ENCODE results near the gene CACNB4. TPM values are rescaled to one million over a fixed set of nuclear protein-coding genes. Genes with fewer than 3 reads are reported as not detected.

Gene CACNB4
- polyA plus RNA-seq, 1 donor from 2014 or later = 29.0 TPM

DNA sequence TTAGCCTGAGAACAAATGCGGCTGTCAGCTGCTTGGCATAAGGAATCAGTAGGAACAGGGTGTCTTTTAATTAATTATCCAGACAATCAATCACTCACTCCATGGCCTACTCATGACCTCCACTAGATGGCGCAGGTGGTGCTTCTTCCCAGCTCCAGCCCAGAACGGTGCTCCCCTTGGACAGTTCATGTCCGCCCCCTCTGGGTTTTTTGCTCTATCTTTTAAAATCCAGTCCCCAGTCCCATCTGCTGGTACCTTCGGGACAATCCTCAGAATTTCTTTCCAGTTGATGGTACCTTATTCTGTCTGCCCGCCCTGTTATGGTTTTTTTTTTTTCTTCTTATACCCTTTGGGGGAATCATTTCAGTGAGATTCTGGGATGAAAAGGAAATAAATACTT, 99.8 kb downstream of the CACNB4 start:
- Histone ChIP-seq H3K27ac (ENCODE audit: low read length) (no peak overlapping the region), H4K20me1 (ENCODE audit: insufficient read depth) (no peaks in the 10 kb centered on the region), H3K9ac (ENCODE audit: low read length) (no peak overlapping the region), H3K9me3 (ENCODE audit: low read length) (no peaks in the 10 kb centered on the region), H3F3A (ENCODE audit: insufficient read depth, low read length, poor library complexity, severe bottlenecking) (no peaks in the 10 kb centered on the region), H3K79me2 (replicated peaks; ENCODE audit: insufficient read depth, low read length) (no peaks in the 10 kb centered on the region), H3K9me2 (ENCODE audit: insufficient read depth, low read length) (no peaks in the 10 kb centered on the region), H3K27me3 (ENCODE audit: insufficient read depth, low read depth, low read length) (no peaks in the 10 kb centered on the region), H2AFZ (ENCODE audit: low read depth, low read length) (no peak overlapping the region), H3K36me3 (ENCODE audit: insufficient read depth, low read length) (no peaks in the 10 kb centered on the region), H3K4me2 (ENCODE audit: low read length) (no peak overlapping the region), H3K4me3 (ENCODE audit: low read length) (no peak overlapping the region)
- peak; percentile 38 for TF ChIP-seq SMC3 (conservative IDR thresholded peaks at IDR 0.05; ENCODE audit: poor library complexity)
- no peak for TF ChIP-seq EZH2 (IDR thresholded peaks at IDR 0.05; ENCODE audit: borderline replicate concordance, insufficient read depth, low read length, poor library complexity, severe bottlenecking)
- TF ChIP-seq EP300 (conservative IDR thresholded peaks at IDR 0.05; ENCODE audit: poor library complexity, severe bottlenecking) = no peak
- TF ChIP-seq, protein P1, sequence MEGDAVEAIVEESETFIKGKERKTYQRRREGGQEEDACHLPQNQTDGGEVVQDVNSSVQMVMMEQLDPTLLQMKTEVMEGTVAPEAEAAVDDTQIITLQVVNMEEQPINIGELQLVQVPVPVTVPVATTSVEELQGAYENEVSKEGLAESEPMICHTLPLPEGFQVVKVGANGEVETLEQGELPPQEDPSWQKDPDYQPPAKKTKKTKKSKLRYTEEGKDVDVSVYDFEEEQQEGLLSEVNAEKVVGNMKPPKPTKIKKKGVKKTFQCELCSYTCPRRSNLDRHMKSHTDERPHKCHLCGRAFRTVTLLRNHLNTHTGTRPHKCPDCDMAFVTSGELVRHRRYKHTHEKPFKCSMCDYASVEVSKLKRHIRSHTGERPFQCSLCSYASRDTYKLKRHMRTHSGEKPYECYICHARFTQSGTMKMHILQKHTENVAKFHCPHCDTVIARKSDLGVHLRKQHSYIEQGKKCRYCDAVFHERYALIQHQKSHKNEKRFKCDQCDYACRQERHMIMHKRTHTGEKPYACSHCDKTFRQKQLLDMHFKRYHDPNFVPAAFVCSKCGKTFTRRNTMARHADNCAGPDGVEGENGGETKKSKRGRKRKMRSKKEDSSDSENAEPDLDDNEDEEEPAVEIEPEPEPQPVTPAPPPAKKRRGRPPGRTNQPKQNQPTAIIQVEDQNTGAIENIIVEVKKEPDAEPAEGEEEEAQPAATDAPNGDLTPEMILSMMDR (IDR thresholded peaks at IDR 0.05; ENCODE audit: poor library complexity, severe bottlenecking) = peak; percentile 53
- TF ChIP-seq TAF1 (IDR thresholded peaks at IDR 0.05; ENCODE audit: low read depth) = no peak
- TF ChIP-seq POLR2AphosphoS5 (IDR thresholded peaks at IDR 0.05) = no peak
- no peak for TF ChIP-seq MXI1 (conservative IDR thresholded peaks at IDR 0.05; ENCODE audit: poor library complexity, severe bottlenecking)
- TF ChIP-seq, protein P2, sequence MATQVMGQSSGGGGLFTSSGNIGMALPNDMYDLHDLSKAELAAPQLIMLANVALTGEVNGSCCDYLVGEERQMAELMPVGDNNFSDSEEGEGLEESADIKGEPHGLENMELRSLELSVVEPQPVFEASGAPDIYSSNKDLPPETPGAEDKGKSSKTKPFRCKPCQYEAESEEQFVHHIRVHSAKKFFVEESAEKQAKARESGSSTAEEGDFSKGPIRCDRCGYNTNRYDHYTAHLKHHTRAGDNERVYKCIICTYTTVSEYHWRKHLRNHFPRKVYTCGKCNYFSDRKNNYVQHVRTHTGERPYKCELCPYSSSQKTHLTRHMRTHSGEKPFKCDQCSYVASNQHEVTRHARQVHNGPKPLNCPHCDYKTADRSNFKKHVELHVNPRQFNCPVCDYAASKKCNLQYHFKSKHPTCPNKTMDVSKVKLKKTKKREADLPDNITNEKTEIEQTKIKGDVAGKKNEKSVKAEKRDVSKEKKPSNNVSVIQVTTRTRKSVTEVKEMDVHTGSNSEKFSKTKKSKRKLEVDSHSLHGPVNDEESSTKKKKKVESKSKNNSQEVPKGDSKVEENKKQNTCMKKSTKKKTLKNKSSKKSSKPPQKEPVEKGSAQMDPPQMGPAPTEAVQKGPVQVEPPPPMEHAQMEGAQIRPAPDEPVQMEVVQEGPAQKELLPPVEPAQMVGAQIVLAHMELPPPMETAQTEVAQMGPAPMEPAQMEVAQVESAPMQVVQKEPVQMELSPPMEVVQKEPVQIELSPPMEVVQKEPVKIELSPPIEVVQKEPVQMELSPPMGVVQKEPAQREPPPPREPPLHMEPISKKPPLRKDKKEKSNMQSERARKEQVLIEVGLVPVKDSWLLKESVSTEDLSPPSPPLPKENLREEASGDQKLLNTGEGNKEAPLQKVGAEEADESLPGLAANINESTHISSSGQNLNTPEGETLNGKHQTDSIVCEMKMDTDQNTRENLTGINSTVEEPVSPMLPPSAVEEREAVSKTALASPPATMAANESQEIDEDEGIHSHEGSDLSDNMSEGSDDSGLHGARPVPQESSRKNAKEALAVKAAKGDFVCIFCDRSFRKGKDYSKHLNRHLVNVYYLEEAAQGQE (IDR thresholded peaks at IDR 0.05; ENCODE audit: borderline replicate concordance) = no peak
- no peak for TF ChIP-seq RAD21 (conservative IDR thresholded peaks at IDR 0.05)

DNA sequence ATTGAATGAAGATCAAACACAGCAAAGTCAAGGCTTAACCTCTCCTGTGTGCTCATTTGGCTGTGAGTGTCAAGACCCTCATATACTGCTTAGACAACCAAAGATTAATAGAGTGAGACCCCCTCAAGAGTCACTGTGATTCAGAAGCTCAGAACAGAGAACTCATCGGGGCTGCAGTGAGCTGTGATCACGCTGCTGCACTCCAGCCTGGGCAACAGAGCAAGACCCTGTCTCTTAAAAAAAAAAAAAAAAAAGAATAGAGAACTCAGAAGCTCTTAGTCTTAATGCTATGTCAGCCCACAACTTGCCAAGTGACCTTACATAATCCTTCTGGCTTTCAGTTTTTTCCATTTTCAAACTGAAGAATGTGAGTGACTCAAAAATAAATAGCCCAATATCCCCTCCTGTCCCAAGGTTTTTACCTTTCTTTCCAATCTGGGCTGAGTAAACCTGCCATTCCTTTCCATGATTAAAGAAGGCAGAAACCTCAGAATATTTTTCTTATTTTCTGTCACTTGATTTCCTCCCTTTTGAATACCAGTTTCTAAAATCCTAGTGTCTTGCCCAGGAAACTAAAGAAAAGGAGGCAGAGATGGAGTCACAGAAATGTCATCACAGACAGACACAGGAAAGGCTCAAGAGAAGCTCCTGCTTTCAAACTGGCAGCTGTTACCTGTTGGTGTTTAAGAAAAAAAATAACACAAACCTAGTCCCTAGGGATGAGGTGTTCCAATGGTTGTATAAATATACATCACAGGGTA, 102.4 kb downstream of the CACNB4 start:
- no peaks in the 10 kb centered on the region for H3K36me3 ChIP-seq (ENCODE audit: insufficient read depth, low read length)
- H3F3A ChIP-seq (ENCODE audit: insufficient read depth, low read length, poor library complexity, severe bottlenecking) = no peaks in the 10 kb centered on the region
- no peak overlapping the region for H2AFZ ChIP-seq (ENCODE audit: low read depth, low read length)
- H3K79me2 ChIP-seq (replicated peaks; ENCODE audit: insufficient read depth, low read length) = no peaks in the 10 kb centered on the region
- no peak overlapping the region for H3K4me2 ChIP-seq (ENCODE audit: low read length)
- TF ChIP-seq, protein P2 (IDR thresholded peaks at IDR 0.05; ENCODE audit: borderline replicate concordance) = no peak
- no peak for TF ChIP-seq POLR2AphosphoS5 (IDR thresholded peaks at IDR 0.05)
- no peak for TF ChIP-seq TAF1 (IDR thresholded peaks at IDR 0.05; ENCODE audit: low read depth)
- TF ChIP-seq, protein P1 (IDR thresholded peaks at IDR 0.05; ENCODE audit: poor library complexity, severe bottlenecking) = no peak
- no peak for TF ChIP-seq EZH2 (IDR thresholded peaks at IDR 0.05; ENCODE audit: borderline replicate concordance, insufficient read depth, low read length, poor library complexity, severe bottlenecking)
- no peak for TF ChIP-seq RAD21 (conservative IDR thresholded peaks at IDR 0.05)
- no peak for TF ChIP-seq SMC3 (conservative IDR thresholded peaks at IDR 0.05; ENCODE audit: poor library complexity)
- no peak for TF ChIP-seq EP300 (conservative IDR thresholded peaks at IDR 0.05; ENCODE audit: poor library complexity, severe bottlenecking)
- TF ChIP-seq MXI1 (conservative IDR thresholded peaks at IDR 0.05; ENCODE audit: poor library complexity, severe bottlenecking) = no peak
- H4K20me1 ChIP-seq (ENCODE audit: insufficient read depth) = no peaks in the 10 kb centered on the region
- H3K9me3 ChIP-seq (ENCODE audit: low read length) = no peaks in the 10 kb centered on the region
- no peak overlapping the region for H3K9ac ChIP-seq (ENCODE audit: low read length)
- no peaks in the 10 kb centered on the region for H3K9me2 ChIP-seq (ENCODE audit: insufficient read depth, low read length)
- no peak overlapping the region for H3K4me3 ChIP-seq (ENCODE audit: low read length)
- no peaks in the 10 kb centered on the region for H3K27me3 ChIP-seq (ENCODE audit: insufficient read depth, low read depth, low read length)
- no peak overlapping the region for H3K27ac ChIP-seq (ENCODE audit: low read length)
